ENCODE results near the gene SORBS2. TPM values are rescaled to one million over a fixed set of nuclear protein-coding genes. Genes with fewer than 3 reads are reported as not detected.

Gene SORBS2
- total and polyA plus RNA-seq, 12 donors, result 175 to 3,169 (median 1,523) TPM

DNA sequence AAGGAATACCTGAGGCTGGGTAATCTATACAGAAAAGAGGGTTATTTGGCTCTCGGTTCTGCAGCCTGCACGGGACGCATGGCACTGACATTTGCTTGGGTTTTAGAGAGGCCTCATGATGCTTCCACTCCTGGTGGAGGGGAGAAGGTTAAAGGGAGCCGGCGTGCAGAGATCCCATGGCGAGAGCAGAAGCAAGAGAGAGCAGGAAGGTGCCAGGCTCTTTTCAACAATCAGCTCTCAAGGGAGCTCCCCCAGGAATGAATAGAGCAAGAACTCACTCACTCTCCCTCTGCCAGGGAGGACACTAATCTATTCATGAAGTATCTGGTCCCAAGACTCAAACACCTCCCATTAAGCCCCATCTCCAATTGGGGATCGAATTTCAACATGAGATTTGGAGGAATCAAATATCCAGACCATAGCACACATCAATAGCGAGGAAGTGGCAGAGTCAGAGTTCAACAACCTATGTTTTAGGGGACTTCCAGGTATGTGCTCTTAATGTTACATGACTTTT is 109.8 kb downstream of the SORBS2 start:
- ATAC-seq (peak in 6 of 8 donors; percentile 7 to 49 (median 22)), DNase-seq (no peak)
- Histone ChIP-seq H3K27me3 (no peaks in the 10 kb centered on the region), H3K36me3 (peaks cover 0 to 24% (median 0%) of the 10 kb centered on the region in 9 donors), H3K4me3 (no peak overlapping the region), H3K27ac (peak overlapping the region in 7 of 10 donors; percentile 5 to 65 (median 21)), H3K9me3 (peaks cover 0 to 17% (median 3%) of the 10 kb centered on the region in 11 donors), H3K4me1 (peaks cover 0 to 52% (median 29%) of the 10 kb centered on the region in 9 donors)
- intact Hi-C loops (cut with DNase I), result no loop called here
- 71 to 79% methylated on average over 8 of the region's 8 CpGs for WGBS, 2 donors
- TF ChIP-seq, protein P1, sequence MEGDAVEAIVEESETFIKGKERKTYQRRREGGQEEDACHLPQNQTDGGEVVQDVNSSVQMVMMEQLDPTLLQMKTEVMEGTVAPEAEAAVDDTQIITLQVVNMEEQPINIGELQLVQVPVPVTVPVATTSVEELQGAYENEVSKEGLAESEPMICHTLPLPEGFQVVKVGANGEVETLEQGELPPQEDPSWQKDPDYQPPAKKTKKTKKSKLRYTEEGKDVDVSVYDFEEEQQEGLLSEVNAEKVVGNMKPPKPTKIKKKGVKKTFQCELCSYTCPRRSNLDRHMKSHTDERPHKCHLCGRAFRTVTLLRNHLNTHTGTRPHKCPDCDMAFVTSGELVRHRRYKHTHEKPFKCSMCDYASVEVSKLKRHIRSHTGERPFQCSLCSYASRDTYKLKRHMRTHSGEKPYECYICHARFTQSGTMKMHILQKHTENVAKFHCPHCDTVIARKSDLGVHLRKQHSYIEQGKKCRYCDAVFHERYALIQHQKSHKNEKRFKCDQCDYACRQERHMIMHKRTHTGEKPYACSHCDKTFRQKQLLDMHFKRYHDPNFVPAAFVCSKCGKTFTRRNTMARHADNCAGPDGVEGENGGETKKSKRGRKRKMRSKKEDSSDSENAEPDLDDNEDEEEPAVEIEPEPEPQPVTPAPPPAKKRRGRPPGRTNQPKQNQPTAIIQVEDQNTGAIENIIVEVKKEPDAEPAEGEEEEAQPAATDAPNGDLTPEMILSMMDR (IDR thresholded peaks at IDR 0.05), result no peak

DNA sequence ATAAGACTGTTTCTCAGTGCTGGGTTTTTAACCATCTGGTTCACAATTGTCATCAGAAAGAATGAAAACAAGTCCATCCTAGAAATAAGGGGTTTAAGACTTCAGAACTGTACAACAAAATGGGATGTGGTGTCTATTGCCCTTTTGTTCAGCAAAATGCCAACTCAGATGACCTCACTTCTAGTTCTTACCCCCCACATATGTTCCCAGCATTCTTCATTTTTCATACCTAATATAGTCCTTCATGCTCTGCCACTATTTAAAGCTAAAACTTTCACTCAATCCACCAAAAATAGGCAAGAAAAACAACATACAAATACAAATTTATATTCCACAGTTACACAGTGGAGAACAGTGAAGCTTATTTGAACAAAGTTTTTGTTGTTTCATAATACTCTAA is 111.4 kb downstream of the SORBS2 start:
- DNase-seq (no peak), ATAC-seq (no peak)
- peak overlapping the region in 9 of 10 donors; percentile 6 to 65 (median 39) for H3K27ac ChIP-seq
- TF ChIP-seq, protein P1 (IDR thresholded peaks at IDR 0.05), result no peak
- H3K4me3 ChIP-seq, result no peak overlapping the region
- H3K36me3 ChIP-seq, result peaks cover 0 to 13% (median 0%) of the 10 kb centered on the region in 9 donors
- H3K4me1 ChIP-seq, result peaks cover 0 to 63% (median 26%) of the 10 kb centered on the region in 9 donors
- no peaks in the 10 kb centered on the region for H3K27me3 ChIP-seq
- peaks cover 0 to 9% (median under 1%) of the 10 kb centered on the region in 11 donors for H3K9me3 ChIP-seq
- intact Hi-C loops (cut with DNase I), result no loop called here

DNA sequence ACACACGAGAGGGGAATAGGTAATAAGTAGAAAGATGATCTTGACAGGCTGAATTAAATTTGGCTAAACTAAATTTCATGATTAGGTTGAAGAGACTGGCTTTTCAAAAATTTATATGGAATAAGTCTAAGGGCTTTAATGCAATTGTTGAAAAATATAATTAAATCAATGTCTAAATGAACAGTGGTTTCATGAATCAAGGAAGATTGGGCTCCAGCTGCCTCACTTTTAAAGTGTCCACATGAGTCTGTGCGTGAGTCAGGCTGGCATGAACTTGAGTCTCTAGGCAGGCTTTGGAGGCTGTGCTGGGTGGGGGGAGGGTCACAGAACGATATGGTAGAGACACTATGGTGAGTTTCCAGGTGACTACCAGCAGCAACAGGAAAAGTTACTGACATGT is 111.9 kb downstream of the SORBS2 start:
- ATAC-seq (peak in 7 of 8 donors; percentile 28 to 79 (median 61)), DNase-seq (no peak)
- Histone ChIP-seq H3K27me3 (no peaks in the 10 kb centered on the region), H3K36me3 (peaks cover 0 to 7% (median 0%) of the 10 kb centered on the region in 9 donors), H3K4me1 (peaks cover 0 to 69% (median 29%) of the 10 kb centered on the region in 9 donors), H3K27ac (peak overlapping the region in 6 of 10 donors; percentile 15 to 57 (median 32)), H3K4me3 (no peak overlapping the region), H3K9me3 (peaks cover 0 to 4% (median 0%) of the 10 kb centered on the region in 11 donors)
- 47 to 55% methylated on average over 3 of the region's 3 CpGs for WGBS, 2 donors
- TF ChIP-seq, protein P1 (IDR thresholded peaks at IDR 0.05), result no peak
- intact Hi-C loops (cut with DNase I), result no loop called here

DNA sequence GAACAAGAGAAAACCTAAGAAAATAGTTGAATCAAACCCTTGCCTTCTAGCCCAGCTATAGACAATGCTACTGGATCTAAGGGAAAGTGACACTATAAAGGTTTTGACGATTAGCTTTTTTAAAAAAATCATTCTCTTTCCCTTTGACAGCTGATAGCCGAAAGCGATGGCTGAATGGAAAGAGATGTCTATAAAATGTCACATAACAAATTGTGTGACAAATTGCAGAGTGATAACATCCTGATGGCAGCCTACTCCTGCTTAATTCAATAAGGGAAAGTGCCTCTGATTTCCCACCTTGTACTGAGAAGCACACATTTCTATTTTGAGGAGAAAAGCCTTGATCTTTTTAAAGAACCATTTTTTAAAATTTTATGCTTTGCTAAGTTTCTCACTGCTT is 114.5 kb downstream of the SORBS2 start:
- H3K36me3 ChIP-seq, result no peaks in the 10 kb centered on the region
- H3K4me1 ChIP-seq, result peaks cover 0 to 87% (median 38%) of the 10 kb centered on the region in 9 donors
- no peaks in the 10 kb centered on the region for H3K9me3 ChIP-seq
- intact Hi-C loops (cut with DNase I), result no loop called here
- no peak for ATAC-seq
- H3K4me3 ChIP-seq, result no peak overlapping the region
- no peaks in the 10 kb centered on the region for H3K27me3 ChIP-seq
- peak overlapping the region in 1 of 10 donors; percentile 18 for H3K27ac ChIP-seq
- TF ChIP-seq, protein P1 (IDR thresholded peaks at IDR 0.05), result no peak
- DNase-seq, result no peak
- 47 to 67% methylated on average over 3 of the region's 3 CpGs for WGBS, 2 donors

Measured in heart right ventricle (tissue), 16 donors.